K562 (cell line): ENCODE results near the gene ZNF626. TPM values are rescaled to one million over a fixed set of nuclear protein-coding genes. Genes with fewer than 3 reads are reported as not detected.

ENCODE experiments used
- ATAC-seq: fragments of 200-7000 bp; cut with Tn5 transposase; 3 replicates; pipeline ENCODE4 v1.9.1; 2020; ENCODE audit warnings: moderate library complexity
- BruUV-seq: library from RNA; stranded (reverse); fragments of 400-500 nt; replicated peaks from 2 replicates; lab custom pipeline; 2021; lab: Mats Ljungman, UMichigan
- CTCF ChIA-PET: fragments of 300-600 bp; formaldehyde crosslinking; extraction: SDS; loops from one replicate; lab custom pipeline; 2021; ENCODE audit warnings: low intra/inter-chr PET ratio; lab: Yijun Ruan, JAX
- POLR2A ChIA-PET: fragments of 300-600, 350-650 bp; sonication (Branson Sonifier 250); formaldehyde crosslinking; extraction: SDS; loops from one replicate; lab custom pipeline; 2021; ENCODE audit warnings: antibody characterized with exemption, inconsistent platforms; lab: Yijun Ruan, JAX
- DNase-seq, 4 experiments: peaks; one replicate each; pipeline versions ENCODE4 v3.0.0 to v3.0.0-alpha.2; 2011 to 2018; ENCODE audit warnings: low spot score in 3 of 4, mixed read lengths in 3 of 4; ENCODE audit errors: extremely low read depth in 1 of 4
- FAIRE-seq: peaks from 2 replicates; lab custom pipeline; 2011; peaks lifted over from hg19 to GRCh38; lab: Jason Lieb, UNC
- H2AFZ ChIP-seq: 2 replicates; pipeline ENCODE4 v1.6.0; 2011; ENCODE audit warnings: low read depth, low read length, control low read depth, inconsistent platforms
- H3K27ac ChIP-seq: fragments of 200-600 bp; 3 replicates; pipeline ENCODE4 v1.8.0; 2011; ENCODE audit warnings: low read depth, mild to moderate bottlenecking, control low read depth, inconsistent platforms, low read length, moderate library complexity, mixed read lengths; ENCODE audit errors: extremely low read depth
- H3K27me3 ChIP-seq, 2 experiments: fragments of 300-600 bp in 1 of 2; 2 replicates in 1 of 2; 3 replicates in 1 of 2; pipeline versions ENCODE4 v1.6.0 to v1.8.0; 2011; ENCODE audit warnings: inconsistent platforms in 2 of 2, low read length in 2 of 2, mild to moderate bottlenecking in 1 of 2, mixed read lengths in 1 of 2, moderate library complexity in 1 of 2; ENCODE audit not compliant: control insufficient read depth in 2 of 2, insufficient read depth in 2 of 2
- H3K36me3 ChIP-seq: fragments of 300-600 bp; 3 replicates; pipeline ENCODE4 v1.8.0; 2011; ENCODE audit warnings: mild to moderate bottlenecking, low read length, inconsistent platforms; ENCODE audit not compliant: control insufficient read depth, insufficient read depth
- H3K4me1 ChIP-seq, 2 experiments: fragments of 200-600 bp in 1 of 2; replicated peaks in 1 of 2; 2 replicates in 1 of 2; 3 replicates in 1 of 2; pipeline versions ENCODE4 v1.5.1 to v1.8.0; 2011; ENCODE audit warnings: inconsistent platforms in 2 of 2, low read length in 2 of 2, mild to moderate bottlenecking in 1 of 2, mixed read lengths in 1 of 2, moderate library complexity in 1 of 2; ENCODE audit not compliant: control insufficient read depth in 2 of 2, insufficient read depth in 2 of 2
- H3K4me2 ChIP-seq: 2 replicates; pipeline ENCODE4 v1.6.1; 2011; ENCODE audit warnings: low read length, control low read depth, inconsistent platforms, mixed read lengths; ENCODE audit not compliant: insufficient read depth
- H3K4me3 ChIP-seq: fragments of 200-600 bp; sonication (generic), shearing (Covaris generic); 2 replicates; pipeline ENCODE4 v1.5.1; 2016; ENCODE audit warnings: control low read depth, inconsistent platforms
- H3K79me2 ChIP-seq: fragments of 200-600 bp; 3 replicates; pipeline ENCODE4 v1.8.0; 2011; ENCODE audit warnings: low read length, inconsistent platforms; ENCODE audit not compliant: control insufficient read depth, insufficient read depth
- H3K9ac ChIP-seq, 2 experiments: 2 replicates each; pipeline versions ENCODE4 v1.6.0 to v1.6.1; 2011; ENCODE audit warnings: low read depth in 2 of 2, low read length in 2 of 2, control low read depth in 1 of 2, inconsistent platforms in 1 of 2, mild to moderate bottlenecking in 1 of 2, mixed read lengths in 1 of 2; ENCODE audit not compliant: insufficient read depth in 1 of 2
- H3K9me1 ChIP-seq: one replicate; pipeline ENCODE4 v1.6.0; 2011; ENCODE audit warnings: inconsistent platforms, mild to moderate bottlenecking, low read length, moderate library complexity; ENCODE audit not compliant: control insufficient read depth, insufficient read depth
- H3K9me3 ChIP-seq: replicated peaks from 2 replicates; pipeline ENCODE4 v1.5.1; 2011; ENCODE audit warnings: low read depth, low read length, inconsistent platforms; ENCODE audit not compliant: control insufficient read depth, insufficient read depth
- H4K20me1 ChIP-seq: replicated peaks from 2 replicates; pipeline ENCODE4 v1.6.1; 2011; ENCODE audit warnings: low read length, inconsistent platforms, mixed read lengths; ENCODE audit not compliant: control insufficient read depth, insufficient read depth
- ATF7 ChIP-seq: fragments of 450-650 bp; IDR thresholded peaks from 2 replicates; pipeline ENCODE4 v1.7.1; 2014; ENCODE audit warnings: mild to moderate bottlenecking, moderate library complexity
- FUS ChIP-seq: fragments of 200-400 bp; formaldehyde crosslinking; optimal IDR thresholded peaks from 2 replicates; pipeline ENCODE3; 2017; ENCODE audit warnings: low read depth, low read length
- HNRNPK ChIP-seq: fragments of 200-400 bp; formaldehyde crosslinking; IDR thresholded peaks from one replicate; pipeline ENCODE4 v1.6.1; 2018; ENCODE audit warnings: mild to moderate bottlenecking, low read depth, low read length; ENCODE audit not compliant: poor library complexity, severe bottlenecking
- L3MBTL2 ChIP-seq: fragments of 450-650 bp; IDR thresholded peaks from 2 replicates; pipeline ENCODE4 v1.6.1; 2016; ENCODE audit warnings: mild to moderate bottlenecking, moderate library complexity
- MAFK ChIP-seq: IDR thresholded peaks from 2 replicates; pipeline ENCODE4 v1.6.1; 2011; ENCODE audit warnings: low read length, improper control_type of control experiment
- PHF8 ChIP-seq: fragments of 200-600 bp; sonication (generic); IDR thresholded peaks from 2 replicates; pipeline ENCODE4 v1.6.1; 2012; ENCODE audit warnings: mixed run types, mild to moderate bottlenecking, inconsistent platforms, low read length, moderate library complexity, borderline replicate concordance
- RAD21 ChIP-seq, 2 experiments: fragments of 250-450 bp in 1 of 2; fragments of 450-650 bp in 1 of 2; sonication (Bioruptor Pico) in 1 of 2; formaldehyde crosslinking in 1 of 2; IDR thresholded peaks in 1 of 2; conservative IDR thresholded peaks in 1 of 2; 2 replicates each; pipeline versions ENCODE4 v1.4.0 to v1.8.0; 2020 to 2022; ENCODE audit warnings: mild to moderate bottlenecking in 2 of 2, moderate library complexity in 1 of 2
- RB1 ChIP-seq: fragments of 450-650 bp; IDR thresholded peaks from 2 replicates; pipeline ENCODE4 v1.6.1; 2017; ENCODE audit warnings: low read depth, mild to moderate bottlenecking
- RBM39 ChIP-seq: fragments of 200-400 bp; formaldehyde crosslinking; optimal IDR thresholded peaks from 2 replicates; pipeline ENCODE3; 2018; ENCODE audit warnings: low read depth, low read length
- TGIF2 ChIP-seq: sonication (generic); formaldehyde crosslinking; IDR thresholded peaks from 2 replicates; pipeline ENCODE4 v1.8.1; 2022; ENCODE audit warnings: mild to moderate bottlenecking, missing genetic modification reagents, moderate library complexity
- ZNF24 ChIP-seq: fragments of 450-650 bp; IDR thresholded peaks from 2 replicates; pipeline ENCODE4 v1.6.1; 2016
- ZNF282 ChIP-seq: sonication (generic); formaldehyde crosslinking; IDR thresholded peaks from 2 replicates; pipeline ENCODE4 v1.8.1; 2023; ENCODE audit warnings: missing genetic modification reagents
- ZNF561 ChIP-seq: fragments of 450-650 bp; formaldehyde crosslinking; conservative IDR thresholded peaks from 2 replicates; pipeline ENCODE4 v1.4.0; 2020; ENCODE audit warnings: mild to moderate bottlenecking, moderate library complexity
- ZNF740 ChIP-seq, 3 experiments: fragments of 200-800 bp in 1 of 3; sonication (Bioruptor generic) in 1 of 3; sonication (generic) in 1 of 3; formaldehyde crosslinking in 1 of 3; IDR thresholded peaks; 2 replicates each; pipeline versions ENCODE4 v1.6.1 to v1.8.0; 2016 to 2022; ENCODE audit warnings: mild to moderate bottlenecking in 2 of 3, missing compliant biosample characterization in 2 of 3, missing genetic modification characterization in 2 of 3, missing genetic modification reagents in 1 of 3
- WGBS: fragments of 100-300 bp; shearing (Covaris generic); methylation state at CpG from one replicate; pipeline ENCODE4 v1.1.6; 2016; ENCODE audit warnings: low coverage, mixed read lengths; ENCODE audit not compliant: insufficient coverage; ENCODE audit errors: missing lambda C conversion rate; 5-methylcytosine and 5-hydroxymethylcytosine counted together
- in situ Hi-C: fragments of 300-500 bp; cut with MboI; formaldehyde crosslinking; loops from 4 replicates; pipeline ENCODE4 v1.15.0; 2018; ENCODE audit warnings: inconsistent platforms, mixed read lengths
- intact Hi-C: fragments of 100-400 bp; cut with micrococcal nuclease; formaldehyde crosslinking; loops from 2 replicates; pipeline ENCODE4 v1.14.2; 2022
- polyA plus RNA-seq, 8 experiments: library from polyadenylated mRNA; depleted of rRNA in 4 of 8; stranded (reverse) in 5 of 8; unstranded in 3 of 8; fragments of >200 nt; fragmentation: Nextera tagmentation in 2 of 8; fragmentation: Illumina TruSeq in 1 of 8; extraction: Ambion mirVana in 2 of 8; extraction: Trizol in 1 of 8; gene quantifications; 2 replicates each; pipeline versions ENCODE4 v1.2.1 to v1.2.3, GENCODE V29; 2011 to 2014; ENCODE audit warnings: inconsistent platforms in 1 of 8, missing spikeins in 1 of 8
- total RNA-seq, 7 experiments: library from RNA; depleted of rRNA in 6 of 7; stranded (reverse); fragments of >200 nt in 6 of 7; fragmentation: Illumina TruSeq in 2 of 7; extraction: Trizol in 2 of 7; gene quantifications; 2 replicates each; pipeline versions ENCODE4 v1.2.1 to v1.2.3, GENCODE V29; 2011 to 2021; ENCODE audit warnings: low replicate concordance in 1 of 7

The ZNF626 gene
- total and polyA plus RNA-seq, 9 of the 15 experiments (the other 6 are each of a cell fraction or from before 2014, with no cell fraction given), result 1.6 to 7.7 (median 4.1) TPM

- in situ Hi-C loops, result no loop called here
- Histone ChIP-seq H3K9me3 (no peaks in the 10 kb centered on the region), H3K4me2 (no peak overlapping the region), H3K27me3 (no peaks in the 10 kb centered on the region), H3K27ac (no peak overlapping the region), H3K36me3 (no peaks in the 10 kb centered on the region), H4K20me1 (no peaks in the 10 kb centered on the region), H3K9me1 (no peaks in the 10 kb centered on the region), H3K4me1 (peaks cover 0 to 4% of the 10 kb centered on the region in 2 experiments; a peak in 2 of 5 replicates), H3K4me3 (no peak overlapping the region), H3K9ac (no peak overlapping the region), H2AFZ (no peak overlapping the region), H3K79me2 (no peaks in the 10 kb centered on the region)
- BruUV-seq, result no TSS peak
- no peak for TF ChIP-seq ZNF282 (CRISPR knock-in tag)
- TF ChIP-seq ATF7, result no peak
- TF ChIP-seq RBM39, result no peak
- TF ChIP-seq FUS, result no peak
- no peak for TF ChIP-seq TGIF2 (CRISPR knock-in tag)
- no peak for TF ChIP-seq L3MBTL2
- TF ChIP-seq MAFK, result no peak
- TF ChIP-seq ZNF24, result no peak
- FAIRE-seq (no peak), ATAC-seq (no peak), DNase-seq (no peak)
- intact Hi-C loops, result no loop called here
- WGBS, result 9% methylated on average over 8 of the region's 9 CpGs
- POLR2A ChIA-PET, result no interaction called here
- CTCF ChIA-PET, result no interaction called here
Measured at GRCh38 chr19:20669263-20669662, 7.9 kb upstream of the ZNF626 start.

- 13% methylated on average over 4 of the region's 4 CpGs for WGBS
- peaks cover 0 to 4% of the 10 kb centered on the region in 2 experiments; a peak in 2 of 5 replicates for H3K4me1 ChIP-seq
- BruUV-seq, result no TSS peak
- in situ Hi-C loops, result no loop called here
- no peak for TF ChIP-seq ZNF561 (CRISPR knock-in tag)
- no peak for TF ChIP-seq PHF8
- TF ChIP-seq ZNF740 (CRISPR knock-in tag; IDR thresholded peaks at IDR 0.05), result no peak
- TF ChIP-seq ZNF740 (tag; IDR thresholded peaks at IDR 0.05), result no peak
- no peak for TF ChIP-seq HNRNPK
- TF ChIP-seq RB1, result no peak
- TF ChIP-seq RAD21 (CRISPR knock-in tag; conservative IDR thresholded peaks at IDR 0.05 in 1 of 2, IDR thresholded peaks at IDR 0.05 in 1 of 2), result no peak
- FAIRE-seq (no peak), DNase-seq (no peak), ATAC-seq (no peak)
- CTCF ChIA-PET, result no interaction called here
- intact Hi-C loops, result no loop called here
- no peak overlapping the region for H3K4me2 ChIP-seq
- POLR2A ChIA-PET, result no interaction called here
- no peak overlapping the region for H2AFZ ChIP-seq
- no peaks in the 10 kb centered on the region for H3K79me2 ChIP-seq
- no peaks in the 10 kb centered on the region for H3K36me3 ChIP-seq
- H3K9me3 ChIP-seq, result no peaks in the 10 kb centered on the region
- H3K9me1 ChIP-seq, result no peaks in the 10 kb centered on the region
- no peak overlapping the region for H3K4me3 ChIP-seq
- H3K27me3 ChIP-seq, result no peaks in the 10 kb centered on the region
- no peaks in the 10 kb centered on the region for H4K20me1 ChIP-seq
- no peak overlapping the region for H3K27ac ChIP-seq
- no peak overlapping the region for H3K9ac ChIP-seq
Measured at GRCh38 chr19:20667281-20667680, 5.9 kb upstream of the ZNF626 start.
